GM12864 (cell line): ENCODE data around the gene OR2V1.
"Not testable (repeated sequence)": the region's sequence is repeated elsewhere in the genome, so short reads cannot be mapped to it uniquely, and the experiment has no call there.

Experiments used
- DNase-seq: peaks from one replicate; pipeline ENCODE4 v3.0.0-alpha.2; 2011; ENCODE audit warnings: low read depth
- H3K4me3 ChIP-seq: 2 replicates; pipeline ENCODE4 v1.5.1; 2011; ENCODE audit warnings: mild to moderate bottlenecking, low read depth, low read length, control low read depth
- TF ChIP-seq, protein P1 (sequence below): IDR thresholded peaks from 2 replicates; pipeline ENCODE4 v1.5.1; 2011; ENCODE audit warnings: low read depth, mild to moderate bottlenecking, moderate library complexity, low read length, control low read depth, inconsistent platforms; ENCODE audit errors: missing control alignments

The OR2V1 gene

DNA sequence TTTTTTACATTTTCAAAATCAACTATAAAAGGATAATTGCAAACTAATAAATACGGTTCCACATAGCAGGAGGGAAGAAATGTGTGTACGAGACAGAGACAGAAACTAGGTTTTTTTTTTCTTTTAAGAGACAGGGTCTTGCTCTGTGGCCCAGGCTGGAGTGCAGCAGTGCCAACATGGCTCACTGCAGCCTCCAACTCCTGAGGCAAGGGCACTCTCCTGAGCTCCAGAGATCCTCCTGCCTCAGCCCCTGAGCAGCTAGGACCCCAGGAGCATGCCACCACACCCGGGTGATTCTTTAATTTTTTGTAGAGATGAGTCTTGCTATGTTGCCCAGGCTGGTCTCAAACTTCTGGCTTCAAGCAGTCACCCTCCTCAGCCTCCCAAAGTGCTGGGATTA is 2.1 kb upstream of the OR2V1 start:
- no peak for DNase-seq
- TF ChIP-seq, protein P1, sequence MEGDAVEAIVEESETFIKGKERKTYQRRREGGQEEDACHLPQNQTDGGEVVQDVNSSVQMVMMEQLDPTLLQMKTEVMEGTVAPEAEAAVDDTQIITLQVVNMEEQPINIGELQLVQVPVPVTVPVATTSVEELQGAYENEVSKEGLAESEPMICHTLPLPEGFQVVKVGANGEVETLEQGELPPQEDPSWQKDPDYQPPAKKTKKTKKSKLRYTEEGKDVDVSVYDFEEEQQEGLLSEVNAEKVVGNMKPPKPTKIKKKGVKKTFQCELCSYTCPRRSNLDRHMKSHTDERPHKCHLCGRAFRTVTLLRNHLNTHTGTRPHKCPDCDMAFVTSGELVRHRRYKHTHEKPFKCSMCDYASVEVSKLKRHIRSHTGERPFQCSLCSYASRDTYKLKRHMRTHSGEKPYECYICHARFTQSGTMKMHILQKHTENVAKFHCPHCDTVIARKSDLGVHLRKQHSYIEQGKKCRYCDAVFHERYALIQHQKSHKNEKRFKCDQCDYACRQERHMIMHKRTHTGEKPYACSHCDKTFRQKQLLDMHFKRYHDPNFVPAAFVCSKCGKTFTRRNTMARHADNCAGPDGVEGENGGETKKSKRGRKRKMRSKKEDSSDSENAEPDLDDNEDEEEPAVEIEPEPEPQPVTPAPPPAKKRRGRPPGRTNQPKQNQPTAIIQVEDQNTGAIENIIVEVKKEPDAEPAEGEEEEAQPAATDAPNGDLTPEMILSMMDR = no peak
- H3K4me3 ChIP-seq = no peak overlapping the region

DNA sequence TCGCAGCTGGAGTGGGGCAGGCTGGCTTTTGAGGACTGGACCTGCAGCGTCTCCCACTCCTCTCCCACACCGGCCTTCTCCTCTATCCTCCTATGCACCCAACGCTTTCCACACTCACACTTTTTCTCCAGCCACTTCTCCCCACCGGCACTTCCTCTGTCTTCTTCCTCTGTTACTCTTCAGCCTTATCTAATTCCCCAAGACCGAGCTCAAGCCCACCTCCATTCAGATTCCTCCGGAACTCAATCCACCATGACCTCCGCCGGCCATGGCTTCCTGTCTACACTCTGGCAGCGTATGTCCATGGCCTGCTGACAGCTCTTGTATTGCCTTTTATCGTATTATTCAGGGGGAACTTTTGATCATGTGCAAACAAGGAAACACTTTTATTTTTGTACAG is 545 bp upstream of the OR2V1 start:
- no peak overlapping the region for H3K4me3 ChIP-seq
- TF ChIP-seq, protein P1 = no peak
- DNase-seq = no peak

DNA sequence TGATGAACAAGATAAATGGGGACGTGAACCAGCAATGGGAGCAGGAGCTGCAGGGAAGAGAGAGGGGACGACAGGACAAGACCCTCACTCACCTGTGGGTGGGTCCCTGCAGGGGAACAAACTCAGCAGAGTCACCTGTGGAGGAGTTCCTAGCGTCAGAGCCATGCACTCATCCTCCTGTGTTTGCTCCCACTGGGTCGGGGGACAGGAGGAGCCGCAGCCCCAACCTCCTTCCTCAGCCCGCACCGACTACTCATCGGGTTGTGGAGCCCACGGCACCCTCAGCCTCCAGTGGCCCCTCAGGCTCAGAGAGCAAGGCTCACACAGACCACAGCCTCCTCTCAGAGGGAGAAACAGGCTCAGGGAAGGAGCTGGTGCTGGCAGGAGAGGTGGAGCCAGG is 888 bp downstream of the OR2V1 start:
- H3K4me3 ChIP-seq, DNase-seq: not testable (repeated sequence)

DNA sequence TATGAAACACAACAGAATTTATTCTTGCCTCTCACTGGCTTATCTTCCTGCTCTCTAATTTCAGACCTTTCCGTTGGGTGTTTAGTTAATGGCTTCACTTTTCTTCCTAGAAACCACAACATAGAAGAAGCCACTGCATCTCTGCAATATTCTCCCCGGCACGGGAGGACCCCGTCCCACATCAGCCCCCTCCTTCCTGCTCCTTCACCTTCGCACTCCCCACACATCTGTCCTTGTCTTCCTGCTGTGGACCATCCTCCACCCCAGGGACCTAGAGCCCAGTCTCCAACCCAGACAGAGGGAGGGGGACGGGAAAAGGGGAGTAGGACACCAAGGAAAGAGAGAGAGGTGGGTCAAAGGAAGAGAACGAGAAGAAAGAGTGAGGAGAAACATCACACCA is 1.4 kb downstream of the OR2V1 start:
- TF ChIP-seq, protein P1 = no peak
- no peak for DNase-seq
- no peak overlapping the region for H3K4me3 ChIP-seq

DNA sequence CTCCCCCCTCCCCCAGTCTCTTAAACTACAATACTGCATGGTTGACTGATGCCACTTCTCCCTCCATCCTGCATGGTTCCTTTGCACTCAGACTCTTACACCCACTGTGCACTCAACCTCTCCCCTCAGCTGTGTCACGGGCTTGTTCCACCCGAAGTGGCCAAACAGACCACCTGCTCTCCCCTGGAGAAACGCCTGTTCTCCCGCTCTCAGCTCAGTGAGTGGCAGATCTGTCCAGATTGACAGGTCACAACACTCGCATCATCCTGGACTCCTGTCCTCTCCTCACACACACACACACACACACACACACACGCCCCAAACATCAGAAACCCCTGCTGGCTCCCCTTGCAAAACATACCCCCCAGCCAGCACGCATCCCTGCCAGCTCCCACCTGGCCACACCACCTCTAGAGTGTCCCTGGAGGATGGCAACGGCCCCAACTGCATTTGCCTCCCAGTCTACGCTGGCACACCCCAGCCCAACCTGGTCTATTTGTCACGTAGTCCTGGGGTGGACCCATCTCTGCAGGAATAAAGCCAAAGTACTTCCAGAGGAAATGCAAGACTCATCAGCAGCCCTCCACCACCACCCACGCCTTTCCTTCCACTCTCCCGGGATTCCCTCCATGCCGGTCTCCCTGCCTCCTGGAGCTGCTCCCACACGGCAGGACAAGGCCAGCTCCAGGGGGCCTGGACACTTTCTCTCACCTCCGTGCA is 2.9 kb downstream of the OR2V1 start:
- no peak overlapping the region for H3K4me3 ChIP-seq
- TF ChIP-seq, protein P1 = no peak
- no peak for DNase-seq

DNA sequence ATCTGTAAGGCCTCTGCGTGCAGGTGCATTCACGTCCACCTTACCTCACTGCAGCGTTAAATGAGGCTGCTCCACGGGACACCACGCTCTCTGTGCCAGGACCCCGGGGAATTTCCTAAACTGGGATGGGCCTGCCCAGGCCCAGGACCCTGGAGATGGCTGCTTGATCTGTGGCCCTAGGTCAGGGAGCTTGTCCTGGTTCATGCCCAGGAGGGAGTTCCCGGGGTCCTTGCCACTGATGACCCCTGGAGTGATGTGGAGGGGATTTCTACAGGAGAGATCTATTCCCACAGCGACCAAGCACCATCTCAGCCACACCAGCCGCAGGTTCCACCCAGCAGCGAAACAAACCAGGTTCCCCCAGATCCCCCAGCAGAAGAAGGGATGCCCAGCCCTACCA is 3.5 kb downstream of the OR2V1 start:
- no peak overlapping the region for H3K4me3 ChIP-seq

DNA sequence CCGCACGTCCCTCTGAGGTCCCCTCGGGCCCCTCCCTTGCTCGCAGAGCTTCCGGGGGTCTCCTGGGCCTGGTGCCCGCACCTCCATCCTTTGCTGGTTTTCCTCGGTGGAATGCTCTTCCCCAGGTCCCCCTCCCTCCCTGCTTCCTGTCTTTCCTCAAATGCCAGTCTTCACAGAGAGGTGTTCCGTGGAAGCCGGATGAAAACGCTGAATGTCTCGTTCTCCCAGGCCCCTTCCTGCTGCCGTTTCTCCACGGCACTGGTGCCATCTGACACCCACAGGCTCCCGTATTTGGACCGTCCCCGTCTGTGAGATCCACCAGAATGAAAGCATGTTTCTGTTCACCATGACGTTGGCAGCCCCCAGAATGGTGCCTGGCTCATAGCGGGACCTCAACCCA is 4.1 kb downstream of the OR2V1 start:
- DNase-seq = no peak
- H3K4me3 ChIP-seq = no peak overlapping the region
- TF ChIP-seq, protein P1 = no peak

More for the DNA sequence above, 3.5 kb downstream of the OR2V1 start:
- TF ChIP-seq, protein P1 = no peak
- DNase-seq = no peak
